HL-60 (cell line): ENCODE measurements around the gene HRC.
"Not testable (repeated sequence)": the region's sequence is repeated elsewhere in the genome, so short reads cannot be mapped to it uniquely, and the experiment has no call there.

Source experiments
- DNase-seq, 2 experiments: peaks; one replicate each; pipeline ENCODE4 v3.0.0-alpha.2; 2010 to 2020; ENCODE audit warnings: low read depth in 1 of 2, low spot score in 1 of 2
- H3K27ac ChIP-seq: fragments of 250-450 bp; sonication (Bioruptor Pico); replicated peaks from 2 replicates; pipeline ENCODE4 v1.5.1; 2020; ENCODE audit warnings: mild to moderate bottlenecking, moderate library complexity
- H3K27me3 ChIP-seq: fragments of 250-450 bp; sonication (Bioruptor Pico); 2 replicates; pipeline ENCODE4 v1.5.1; 2021; ENCODE audit warnings: mild to moderate bottlenecking, moderate library complexity; ENCODE audit not compliant: insufficient read depth, poor library complexity, severe bottlenecking
- H3K4me3 ChIP-seq: replicated peaks from 2 replicates; pipeline ENCODE4 v1.5.1; 2011; ENCODE audit warnings: mild to moderate bottlenecking, control low read depth, low read length; ENCODE audit not compliant: insufficient read depth
- CTCF ChIP-seq: IDR thresholded peaks from one replicate; pipeline ENCODE4 v1.5.1; 2011; ENCODE audit warnings: low read length, control low read depth, inconsistent platforms; ENCODE audit not compliant: insufficient read depth
- GABPA ChIP-seq: IDR thresholded peaks from 2 replicates; pipeline ENCODE4 v1.6.1; 2012; ENCODE audit warnings: low read depth
- POLR2AphosphoS5 ChIP-seq: IDR thresholded peaks from 2 replicates; pipeline ENCODE4 v1.6.1; 2012; ENCODE audit warnings: low read depth
- REST ChIP-seq: IDR thresholded peaks from 2 replicates; pipeline ENCODE4 v1.6.1; 2012; ENCODE audit warnings: low read depth; ENCODE audit not compliant: insufficient replicate concordance
- SPI1 ChIP-seq: IDR thresholded peaks from 2 replicates; pipeline ENCODE4 v1.6.1; 2012; ENCODE audit warnings: low read depth, mild to moderate bottlenecking, borderline replicate concordance

HRC gene

GRCh38 chr19:49129238-49129583 lies 26.0 kb downstream of the HRC start:
- Histone ChIP-seq H3K27me3 (no peaks in the 10 kb centered on the region), H3K4me3 (no peak overlapping the region), H3K27ac (no peak overlapping the region)
- DNase-seq, result no peak
- TF ChIP-seq REST (no peak), SPI1 (no peak), POLR2AphosphoS5 (no peak), GABPA (no peak), CTCF (no peak)

GRCh38 chr19:49128545-49129237 lies 26.5 kb downstream of the HRC start:
- peak overlapping the region; percentile 38 for H3K4me3 ChIP-seq
- H3K27ac ChIP-seq, result no peak overlapping the region
- DNase-seq, result no peak
- no peaks in the 10 kb centered on the region for H3K27me3 ChIP-seq
- TF ChIP-seq CTCF, result no peak
- no peak for TF ChIP-seq SPI1
- TF ChIP-seq POLR2AphosphoS5, result no peak
- TF ChIP-seq REST, result no peak
- TF ChIP-seq GABPA, result no peak

GRCh38 chr19:49127674-49128544 lies 27.3 kb downstream of the HRC start:
- peak; percentile 25; the same call in 1 of the 2 replicates for TF ChIP-seq POLR2AphosphoS5
- no peak for TF ChIP-seq GABPA
- Histone ChIP-seq H3K27ac (0 out of 2 replicates have a peak overlapping the region, but pooled peaks have one; percentile 25), H3K27me3 (no peaks in the 10 kb centered on the region), H3K4me3 (peak overlapping the region; percentile 38)
- DNase-seq, result peak; percentile 91 to 94

GRCh38 chr19:49127225-49127624 lies 28.0 kb downstream of the HRC start:
- H3K27ac ChIP-seq, H3K27me3 ChIP-seq: not testable (repeated sequence)

More at GRCh38 chr19:49127225-49127624, 28.0 kb downstream of the HRC start:
- DNase-seq, H3K4me3 ChIP-seq: not testable (repeated sequence)
